ENCODE measurements around the gene USP17L26. TPM values are rescaled to one million over a fixed set of nuclear protein-coding genes. Genes with fewer than 3 reads are reported as not detected.
"Not testable (repeated sequence)": the region's sequence is repeated elsewhere in the genome, so short reads cannot be mapped to it uniquely, and the experiment has no call there.

USP17L26 gene
- total and polyA plus RNA-seq, 2 experiments from 2014 or later = not detected

DNA sequence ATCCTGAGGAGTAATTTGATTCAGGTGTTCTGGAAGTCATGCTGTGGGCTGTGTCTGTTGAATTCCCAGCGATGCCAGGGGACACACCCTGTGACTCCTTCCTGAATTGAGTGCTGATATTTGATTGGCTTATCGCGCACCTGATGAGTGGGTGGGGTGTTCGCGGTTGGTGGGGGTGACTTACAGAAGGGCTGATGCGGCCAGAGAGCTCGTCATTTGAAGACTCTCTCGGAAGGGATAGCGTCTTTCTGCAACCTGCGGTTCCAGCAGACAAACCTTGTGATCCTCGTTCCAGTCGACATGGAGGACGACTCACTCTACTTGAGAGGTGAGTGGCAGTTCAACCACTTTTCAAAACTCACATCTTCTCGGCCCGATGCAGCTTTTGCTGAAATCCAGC, 18.9 kb downstream of the USP17L26 start, which contains the start of gene USP17L29:
TSS of gene USP17L29 (plus strand) at position 301 of the 400 bp plus-strand sequence. CDS start at position 301, 0 bp downstream.
- not testable (repeated sequence) for H3K4me3 ChIP-seq; H3K4me1 ChIP-seq (ENCODE audit: insufficient read depth); H3K27ac ChIP-seq; H3K4me2 ChIP-seq; H3K9me2 ChIP-seq (replicated peaks; ENCODE audit: insufficient read depth); DNase-seq (ENCODE audit: low spot score); H2AFZ ChIP-seq; H4K20me1 ChIP-seq (ENCODE audit: insufficient read depth, poor library complexity, severe bottlenecking); H3K9me3 ChIP-seq (ENCODE audit: low read depth); H3K27me3 ChIP-seq; H3K79me2 ChIP-seq; H3K36me3 ChIP-seq (replicated peaks; ENCODE audit: insufficient read depth, low read depth)
- no CpG with 5 or more reads among the region's 15 CpGs for WGBS (ENCODE audit: low lambda C conversion rate, missing lambda C conversion rate)

- H3K4me1 ChIP-seq (ENCODE audit: insufficient read depth); H3K36me3 ChIP-seq (replicated peaks; ENCODE audit: insufficient read depth, low read depth); H3K79me2 ChIP-seq; H3K27ac ChIP-seq; H3K9me3 ChIP-seq (ENCODE audit: low read depth); H3K9me2 ChIP-seq (replicated peaks; ENCODE audit: insufficient read depth); H2AFZ ChIP-seq; H3K4me3 ChIP-seq; H4K20me1 ChIP-seq (ENCODE audit: insufficient read depth, poor library complexity, severe bottlenecking); H3K27me3 ChIP-seq; H3K4me2 ChIP-seq; DNase-seq (ENCODE audit: low spot score): not testable (repeated sequence)
- WGBS (ENCODE audit: low lambda C conversion rate, missing lambda C conversion rate) = no CpG with 5 or more reads among the region's 15 CpGs
Measured at GRCh38 chr4:9362829-9363228, 28.4 kb downstream of the USP17L26 start, which contains the start of gene USP17L30. USP17L30 (plus strand) TSS chr4:9363129; CDS start chr4:9363129, 0 bp downstream.

DNA sequence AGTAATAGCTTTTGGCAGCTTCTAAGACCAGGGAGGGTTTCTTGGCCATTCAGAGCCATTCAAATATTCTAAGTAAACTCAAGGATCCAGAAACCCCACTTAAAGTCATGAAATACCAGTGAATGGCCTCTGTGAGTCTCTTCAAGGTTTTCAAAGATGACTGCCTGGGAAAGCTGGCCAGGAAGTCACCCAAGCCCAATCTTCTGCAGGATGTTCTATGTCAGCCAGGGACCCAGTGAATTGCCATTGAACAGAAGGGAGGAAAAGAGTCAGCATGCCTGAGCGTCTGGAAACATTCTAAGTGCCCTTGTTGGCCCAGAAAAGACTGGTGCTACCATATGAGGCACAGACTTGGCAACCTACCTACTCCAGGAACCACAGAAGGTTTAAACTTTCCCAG, 45.4 kb downstream of the USP17L26 start:
- not testable (repeated sequence) for H3K9me2 ChIP-seq (replicated peaks; ENCODE audit: insufficient read depth); H3K9me3 ChIP-seq (ENCODE audit: low read depth); H3K4me1 ChIP-seq (ENCODE audit: insufficient read depth); H3K27ac ChIP-seq; DNase-seq (ENCODE audit: low spot score); H3K4me3 ChIP-seq; H3K4me2 ChIP-seq; H4K20me1 ChIP-seq (ENCODE audit: insufficient read depth, poor library complexity, severe bottlenecking); H3K27me3 ChIP-seq; H3K79me2 ChIP-seq; H2AFZ ChIP-seq; H3K36me3 ChIP-seq (replicated peaks; ENCODE audit: insufficient read depth, low read depth)
- 50% methylated on average over 1 of the region's 1 CpG for WGBS (ENCODE audit: low lambda C conversion rate, missing lambda C conversion rate)

DNA sequence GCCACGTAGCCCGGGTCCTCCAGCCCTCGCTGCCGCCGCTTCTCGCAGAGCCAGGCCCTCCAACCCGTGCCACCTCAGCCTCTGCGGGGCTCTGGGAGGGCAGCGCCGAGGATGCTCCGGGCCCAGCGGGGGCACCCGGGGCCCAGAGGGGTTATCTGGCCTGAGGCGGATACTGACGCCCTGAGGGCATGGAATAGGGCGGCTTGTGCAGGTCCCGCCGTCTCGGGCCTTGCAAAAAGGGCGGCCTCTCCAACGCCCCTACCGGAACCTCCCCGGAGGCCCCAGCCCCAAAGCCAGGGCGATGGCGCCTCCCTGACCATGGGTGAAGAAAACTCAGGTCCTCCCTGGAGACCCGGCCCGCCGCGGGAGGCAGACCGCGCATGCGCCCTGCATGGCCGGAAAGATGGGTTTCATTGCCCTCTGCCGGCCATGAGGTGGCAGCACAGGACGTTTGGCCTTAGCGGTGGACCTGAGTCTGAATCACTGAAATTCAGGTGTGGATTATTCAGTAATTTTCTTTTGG, 46.6 kb downstream of the USP17L26 start:
- H3K27ac ChIP-seq; H3K9me2 ChIP-seq (replicated peaks; ENCODE audit: insufficient read depth); H3K36me3 ChIP-seq (replicated peaks; ENCODE audit: insufficient read depth, low read depth); H4K20me1 ChIP-seq (ENCODE audit: insufficient read depth, poor library complexity, severe bottlenecking); H3K27me3 ChIP-seq; DNase-seq (ENCODE audit: low spot score); H3K4me3 ChIP-seq; H3K4me1 ChIP-seq (ENCODE audit: insufficient read depth); H3K9me3 ChIP-seq (ENCODE audit: low read depth); H3K79me2 ChIP-seq: not testable (repeated sequence)
- 45% methylated on average over 30 of the region's 36 CpGs for WGBS (ENCODE audit: low lambda C conversion rate, missing lambda C conversion rate)
- Histone ChIP-seq H3K4me2 (peak overlapping the region; percentile 68), H2AFZ (peak overlapping the region; percentile 62)
- TF ChIP-seq CTCF (IDR thresholded peaks at IDR 0.05; ENCODE audit: poor library complexity) = peak; percentile 53

- DNase-seq (ENCODE audit: low spot score) = no peak
- TF ChIP-seq CTCF (IDR thresholded peaks at IDR 0.05; ENCODE audit: poor library complexity) = no peak
- no peak for TF ChIP-seq EZH2phosphoT487 (IDR thresholded peaks at IDR 0.05; ENCODE audit: low read depth, severe bottlenecking, unreplicated experiment)
- TF ChIP-seq EZH2 (IDR thresholded peaks at IDR 0.05; ENCODE audit: borderline replicate concordance) = no peak
- H3K4me1 ChIP-seq (ENCODE audit: insufficient read depth) = no peaks in the 10 kb centered on the region
- no peaks in the 10 kb centered on the region for H3K79me2 ChIP-seq
- no peaks in the 10 kb centered on the region for H3K9me2 ChIP-seq (replicated peaks; ENCODE audit: insufficient read depth)
- 71% methylated on average over 1 of the region's 1 CpG for WGBS (ENCODE audit: low lambda C conversion rate, missing lambda C conversion rate)
- H3K9me3 ChIP-seq (ENCODE audit: low read depth) = no peaks in the 10 kb centered on the region
- H3K4me2 ChIP-seq = no peak overlapping the region
- no peaks in the 10 kb centered on the region for H4K20me1 ChIP-seq (ENCODE audit: insufficient read depth, poor library complexity, severe bottlenecking)
- H2AFZ ChIP-seq = no peak overlapping the region
- no peak overlapping the region for H3K27ac ChIP-seq
- no peaks in the 10 kb centered on the region for H3K36me3 ChIP-seq (replicated peaks; ENCODE audit: insufficient read depth, low read depth)
- H3K27me3 ChIP-seq = no peaks in the 10 kb centered on the region
- H3K4me3 ChIP-seq = no peak overlapping the region
Measured at GRCh38 chr4:9384126-9384525, 49.7 kb downstream of the USP17L26 start.

Other genes starting within 250 kb of the USP17L26 start
- gene FAM90A26, start 164.2 kb upstream of the USP17L26 start, total RNA-seq = not detected in 2 replicates
- gene FAM90A26, start 164.2 kb upstream of the USP17L26 start, polyA plus RNA-seq = not detected in 2 replicates
- not detected in 2 replicates for gene USP17L10, start 124.0 kb upstream of the USP17L26 start, total RNA-seq
- not detected in 2 replicates for gene USP17L10, start 124.0 kb upstream of the USP17L26 start, polyA plus RNA-seq
- not detected in 2 replicates for gene USP17L11, start 119.3 kb upstream of the USP17L26 start, total RNA-seq
- not detected in 2 replicates for gene USP17L11, start 119.3 kb upstream of the USP17L26 start, polyA plus RNA-seq
- not detected in 2 replicates for gene USP17L12, start 114.5 kb upstream of the USP17L26 start, total RNA-seq
- gene USP17L12, start 114.5 kb upstream of the USP17L26 start, polyA plus RNA-seq = not detected in 2 replicates
- not detected in 2 replicates for gene USP17L13, start 109.8 kb upstream of the USP17L26 start, total RNA-seq
- gene USP17L13, start 109.8 kb upstream of the USP17L26 start, polyA plus RNA-seq = not detected in 2 replicates
- 0.56 TPM in 1 of 2 replicates, not detected in the other for gene USP17L15, start 100.3 kb upstream of the USP17L26 start, total RNA-seq
- gene USP17L15, start 100.3 kb upstream of the USP17L26 start, polyA plus RNA-seq = not detected in 2 replicates
- gene USP17L17, start 90.8 kb upstream of the USP17L26 start, total RNA-seq = not detected in 2 replicates
- gene USP17L17, start 90.8 kb upstream of the USP17L26 start, polyA plus RNA-seq = not detected in 2 replicates
- not detected in 2 replicates for gene USP17L18, start 86.0 kb upstream of the USP17L26 start, total RNA-seq
- gene USP17L18, start 86.0 kb upstream of the USP17L26 start, polyA plus RNA-seq = not detected in 2 replicates
- not detected in 2 replicates for gene USP17L19, start 81.3 kb upstream of the USP17L26 start, total RNA-seq
- gene USP17L19, start 81.3 kb upstream of the USP17L26 start, polyA plus RNA-seq = not detected in 2 replicates
- not detected in 2 replicates for gene USP17L20, start 76.5 kb upstream of the USP17L26 start, total RNA-seq
- not detected in 2 replicates for gene USP17L20, start 76.5 kb upstream of the USP17L26 start, polyA plus RNA-seq
- not detected in 2 replicates for gene USP17L21, start 71.8 kb upstream of the USP17L26 start, total RNA-seq
- not detected in 2 replicates for gene USP17L21, start 71.8 kb upstream of the USP17L26 start, polyA plus RNA-seq
- gene USP17L22, start 67.0 kb upstream of the USP17L26 start, total RNA-seq = not detected in 2 replicates
- not detected in 2 replicates for gene USP17L22, start 67.0 kb upstream of the USP17L26 start, polyA plus RNA-seq
- not detected in 2 replicates for gene USP17L24, start 9.5 kb upstream of the USP17L26 start, total RNA-seq
- gene USP17L24, start 9.5 kb upstream of the USP17L26 start, polyA plus RNA-seq = not detected in 2 replicates
- not detected in 2 replicates for gene USP17L25, start 4.7 kb upstream of the USP17L26 start, total RNA-seq
- gene USP17L25, start 4.7 kb upstream of the USP17L26 start, polyA plus RNA-seq = not detected in 2 replicates
- gene USP17L5, start 4.7 kb downstream of the USP17L26 start, total RNA-seq = not detected in 2 replicates
- not detected in 2 replicates for gene USP17L5, start 4.7 kb downstream of the USP17L26 start, polyA plus RNA-seq
- not detected in 2 replicates for gene USP17L27, start 9.5 kb downstream of the USP17L26 start, total RNA-seq
- not detected in 2 replicates for gene USP17L27, start 9.5 kb downstream of the USP17L26 start, polyA plus RNA-seq
- not detected in 2 replicates for gene USP17L28, start 14.2 kb downstream of the USP17L26 start, total RNA-seq
- gene USP17L28, start 14.2 kb downstream of the USP17L26 start, polyA plus RNA-seq = not detected in 2 replicates
- gene USP17L29, start 19.0 kb downstream of the USP17L26 start, total RNA-seq = not detected in 2 replicates
- not detected in 2 replicates for gene USP17L29, start 19.0 kb downstream of the USP17L26 start, polyA plus RNA-seq
- not detected in 2 replicates for gene USP17L30, start 28.5 kb downstream of the USP17L26 start, total RNA-seq
- not detected in 2 replicates for gene USP17L30, start 28.5 kb downstream of the USP17L26 start, polyA plus RNA-seq
- gene DEFB131A, start 109.8 kb downstream of the USP17L26 start, total RNA-seq = not detected in 2 replicates
- not detected in 2 replicates for gene DEFB131A, start 109.8 kb downstream of the USP17L26 start, polyA plus RNA-seq

All from hepatocyte (in vitro differentiated cells).